BJ (cell line): ENCODE results near the gene CTNND1. TPM values are rescaled to one million over a fixed set of nuclear protein-coding genes. Genes with fewer than 3 reads are reported as not detected.

Experiments used
- CTCF ChIA-PET: fragments of 350-600 bp; formaldehyde crosslinking; extraction: SDS; loops from one replicate; lab custom pipeline; 2021; ENCODE audit warnings: antibody characterized with exemption, inconsistent platforms; lab: Yijun Ruan, JAX
- POLR2A ChIA-PET: fragments of 300-600 bp; sonication (Branson Sonifier 250); formaldehyde crosslinking; extraction: SDS; loops from one replicate; lab custom pipeline; 2021; ENCODE audit warnings: antibody characterized with exemption; lab: Charles Lee
- DNase-seq: peaks from one replicate; pipeline ENCODE4 v3.0.0-alpha.2; 2011; ENCODE audit warnings: low read depth
- H3K27me3 ChIP-seq: 2 replicates; pipeline ENCODE4 v1.6.0; 2011; ENCODE audit warnings: low read length; ENCODE audit not compliant: control insufficient read depth, insufficient read depth
- H3K36me3 ChIP-seq: 2 replicates; pipeline ENCODE4 v1.5.1; 2011; ENCODE audit warnings: low read length; ENCODE audit not compliant: control insufficient read depth, insufficient read depth
- H3K4me3 ChIP-seq: 2 replicates; pipeline ENCODE4 v1.5.1; 2011; ENCODE audit warnings: low read depth, mild to moderate bottlenecking, control low read depth, low read length
- polyA plus RNA-seq: library from polyadenylated mRNA; depleted of rRNA; stranded (reverse); fragments of >200 nt; gene quantifications from 2 replicates; pipeline ENCODE4 v1.2.3, GENCODE V29; 2011
- TF ChIP-seq, protein P1 (sequence below): IDR thresholded peaks from 2 replicates; pipeline ENCODE4 v1.5.1; 2011; ENCODE audit warnings: low read depth, mild to moderate bottlenecking, control low read depth, inconsistent platforms, low read length, moderate library complexity; ENCODE audit not compliant: insufficient read depth

CTNND1 gene
- polyA plus RNA-seq, 1 experiment = 286 TPM

DNA sequence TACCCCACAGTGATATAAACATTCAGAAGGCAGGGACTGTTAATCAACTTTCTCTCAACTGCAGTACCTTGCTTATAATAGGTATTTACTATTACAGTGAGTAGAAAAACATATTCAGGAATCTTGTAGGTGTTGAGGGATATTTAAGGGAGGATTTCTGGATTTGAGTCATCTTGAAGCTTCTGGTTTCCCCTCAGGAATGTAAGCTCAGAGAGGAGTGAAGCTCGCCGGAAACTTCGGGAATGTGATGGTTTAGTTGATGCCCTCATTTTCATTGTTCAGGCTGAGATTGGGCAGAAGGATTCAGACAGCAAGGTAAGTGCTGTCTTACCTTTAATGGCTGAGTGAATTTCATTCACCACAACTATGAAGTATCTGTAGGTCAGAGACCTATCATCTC, 42.9 kb downstream of the CTNND1 start:
- POLR2A ChIA-PET = interaction anchor here (0.6 kb wide), 1 partner anchor 43 kb away, joined by 3 read pairs; the partner anchor contains the start of gene CTNND1
- H3K36me3 ChIP-seq = peaks cover 24% of the 10 kb centered on the region
- no peak for DNase-seq

DNA sequence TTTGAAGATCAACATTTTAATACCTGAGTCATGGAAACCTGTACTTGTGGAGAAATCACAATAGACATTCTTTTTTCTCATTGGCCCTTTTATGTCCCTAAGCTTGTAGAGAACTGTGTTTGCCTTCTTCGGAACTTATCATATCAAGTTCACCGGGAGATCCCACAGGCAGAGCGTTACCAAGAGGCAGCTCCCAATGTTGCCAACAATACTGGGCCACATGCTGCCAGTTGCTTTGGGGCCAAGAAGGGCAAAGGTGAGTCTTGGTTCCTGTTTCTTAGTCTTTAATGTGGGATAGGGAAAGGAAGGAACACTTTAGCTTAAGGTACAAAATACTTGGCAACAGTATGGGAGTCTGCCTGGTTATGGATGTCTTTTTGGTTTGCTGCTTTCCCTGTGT, 44.2 kb downstream of the CTNND1 start:
- Histone ChIP-seq H3K4me3 (no peak overlapping the region), H3K27me3 (no peaks in the 10 kb centered on the region), H3K36me3 (peaks cover 26% of the 10 kb centered on the region)
- CTCF ChIA-PET = interaction anchor here (0.5 to 1.6 kb wide), 6 partner anchors 11 to 721 kb away, joined by 3 to 6 read pairs (median 3); no protein-coding TSS in a partner anchor
- TF ChIP-seq, protein P1, sequence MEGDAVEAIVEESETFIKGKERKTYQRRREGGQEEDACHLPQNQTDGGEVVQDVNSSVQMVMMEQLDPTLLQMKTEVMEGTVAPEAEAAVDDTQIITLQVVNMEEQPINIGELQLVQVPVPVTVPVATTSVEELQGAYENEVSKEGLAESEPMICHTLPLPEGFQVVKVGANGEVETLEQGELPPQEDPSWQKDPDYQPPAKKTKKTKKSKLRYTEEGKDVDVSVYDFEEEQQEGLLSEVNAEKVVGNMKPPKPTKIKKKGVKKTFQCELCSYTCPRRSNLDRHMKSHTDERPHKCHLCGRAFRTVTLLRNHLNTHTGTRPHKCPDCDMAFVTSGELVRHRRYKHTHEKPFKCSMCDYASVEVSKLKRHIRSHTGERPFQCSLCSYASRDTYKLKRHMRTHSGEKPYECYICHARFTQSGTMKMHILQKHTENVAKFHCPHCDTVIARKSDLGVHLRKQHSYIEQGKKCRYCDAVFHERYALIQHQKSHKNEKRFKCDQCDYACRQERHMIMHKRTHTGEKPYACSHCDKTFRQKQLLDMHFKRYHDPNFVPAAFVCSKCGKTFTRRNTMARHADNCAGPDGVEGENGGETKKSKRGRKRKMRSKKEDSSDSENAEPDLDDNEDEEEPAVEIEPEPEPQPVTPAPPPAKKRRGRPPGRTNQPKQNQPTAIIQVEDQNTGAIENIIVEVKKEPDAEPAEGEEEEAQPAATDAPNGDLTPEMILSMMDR = no peak
- POLR2A ChIA-PET = no interaction called here
- no peak for DNase-seq

More for the DNA sequence above, 42.9 kb downstream of the CTNND1 start:
- Histone ChIP-seq H3K4me3 (no peak overlapping the region), H3K27me3 (no peaks in the 10 kb centered on the region)
- CTCF ChIA-PET = interaction anchor here (1.1 to 1.2 kb wide), 2 partner anchors 47 to 709 kb away, joined by 3 to 4 read pairs; no protein-coding TSS in a partner anchor
- TF ChIP-seq, protein P1 = no peak

DNA sequence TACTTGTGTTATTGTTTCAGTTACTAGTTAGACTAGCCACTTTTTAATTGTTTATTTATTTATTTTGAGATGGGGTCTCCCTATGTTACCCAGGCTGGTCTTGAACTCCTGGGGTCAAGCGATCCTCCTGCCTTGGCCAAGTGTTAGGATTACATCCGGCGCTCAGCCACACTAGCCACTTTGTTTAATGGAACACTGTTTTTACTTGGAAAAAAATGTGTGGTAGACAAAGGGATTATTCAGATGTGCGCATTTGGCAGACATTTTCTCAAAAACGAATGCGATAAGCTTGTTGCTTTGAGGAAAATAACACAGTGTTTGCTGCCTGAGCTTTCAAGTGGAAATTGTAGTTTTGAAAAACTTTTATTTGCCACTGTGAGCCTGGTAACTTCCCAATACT, 51.0 kb downstream of the CTNND1 start:
- ChIA-PET CTCF (interaction anchor here (1.0 kb wide), 1 partner anchor 12 kb away, joined by 3 read pairs; no protein-coding TSS in a partner anchor), POLR2A (no interaction called here)
- TF ChIP-seq, protein P1 = no peak
- Histone ChIP-seq H3K27me3 (no peaks in the 10 kb centered on the region), H3K4me3 (no peak overlapping the region), H3K36me3 (peaks cover 29% of the 10 kb centered on the region)
- no peak for DNase-seq

DNA sequence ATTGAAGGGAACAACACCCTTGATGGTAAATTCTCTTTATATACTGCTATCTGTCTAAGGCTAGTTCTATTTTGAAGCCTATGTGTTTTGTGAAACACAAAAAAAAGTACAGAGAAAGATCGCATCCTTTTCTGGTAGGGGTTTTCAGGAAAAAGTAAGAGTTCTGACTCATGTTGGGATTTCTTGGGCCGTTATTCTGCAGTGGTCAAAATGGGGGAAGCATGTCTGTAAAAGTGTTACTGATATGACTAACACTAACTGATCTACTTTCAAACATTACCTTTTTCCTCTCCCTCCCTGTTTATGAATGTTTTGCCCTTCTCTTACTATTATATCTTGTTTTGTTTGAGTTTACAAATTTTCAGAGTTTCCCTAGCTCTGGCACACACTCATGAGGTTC, 53.9 kb downstream of the CTNND1 start:
- DNase-seq = no peak
- ChIA-PET POLR2A (no interaction called here), CTCF (no interaction called here)
- H3K36me3 ChIP-seq = peaks cover 26% of the 10 kb centered on the region
- no peaks in the 10 kb centered on the region for H3K27me3 ChIP-seq
- TF ChIP-seq, protein P1 = no peak
- no peak overlapping the region for H3K4me3 ChIP-seq

DNA sequence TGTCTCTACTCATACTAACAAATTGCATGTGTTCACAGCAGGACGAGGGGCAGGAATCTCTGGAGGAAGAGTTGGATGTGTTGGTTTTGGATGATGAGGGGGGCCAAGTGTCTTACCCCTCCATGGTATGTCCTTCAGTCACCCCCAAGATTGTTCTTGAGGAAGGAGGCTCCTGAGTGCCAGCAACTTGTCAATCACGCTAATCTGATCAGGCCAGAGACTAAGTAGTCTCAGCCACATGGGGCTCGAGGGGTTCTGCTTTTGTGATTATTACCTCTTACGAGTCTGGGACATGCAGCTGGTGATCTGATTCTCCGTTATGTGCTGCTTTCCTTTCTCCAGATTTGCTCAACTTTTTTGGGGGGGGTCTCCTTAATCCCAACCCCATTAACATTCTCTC, 54.3 kb downstream of the CTNND1 start:
- ChIA-PET POLR2A (no interaction called here), CTCF (no interaction called here)
- TF ChIP-seq, protein P1 = no peak
- Histone ChIP-seq H3K4me3 (no peak overlapping the region), H3K27me3 (no peaks in the 10 kb centered on the region), H3K36me3 (peaks cover 24% of the 10 kb centered on the region)
- no peak for DNase-seq
